ENCODE measurements around the gene FUNDC1.

FUNDC1 gene

GRCh38 chrX:44480591-44480990, 62.1 kb downstream of the FUNDC1 start:
- no peak for DNase-seq (ENCODE audit: low read depth)

- no peak for DNase-seq (ENCODE audit: low read depth)
Measured at GRCh38 chrX:44474410-44474809, 68.2 kb downstream of the FUNDC1 start.

All from HS-27A (cell line).